ENCODE results near the gene SPINK1. TPM values are rescaled to one million over a fixed set of nuclear protein-coding genes. Genes with fewer than 3 reads are reported as not detected.

SPINK1 gene
- total RNA-seq, 4 donors from 2014 or later, result 1.2 to 52.2 (median 1.5) TPM; not detected in 1

GRCh38 chr5:147852365-147852764 is 20.9 kb upstream of the SPINK1 start:
- no peak for TF ChIP-seq CTCF (IDR thresholded peaks at IDR 0.05)
- TF ChIP-seq POLR2A (IDR thresholded peaks at IDR 0.05), result no peak
- 52 to 69% methylated on average over 3 of the region's 3 CpGs for WGBS, 2 donors
- intact Hi-C loops (cut with DNase I; ENCODE audit: low total_unique reads), result no loop called here

GRCh38 chr5:147851578-147851977 is 20.1 kb upstream of the SPINK1 start:
- DNase-seq (ENCODE audit: low spot score in 2 of 2), result no peak
- no peak for TF ChIP-seq CTCF (IDR thresholded peaks at IDR 0.05)
- no peak for TF ChIP-seq POLR2A (IDR thresholded peaks at IDR 0.05)
- no peak overlapping the region for H3K4me3 ChIP-seq (ENCODE audit: low read depth, poor library complexity, severe bottlenecking)
- intact Hi-C loops (cut with DNase I; ENCODE audit: low total_unique reads), result no loop called here
- WGBS, 2 donors, result 89 to 90% methylated on average over 3 of the region's 3 CpGs

More at GRCh38 chr5:147852365-147852764, 20.9 kb upstream of the SPINK1 start:
- no peak overlapping the region for H3K4me3 ChIP-seq (ENCODE audit: low read depth, poor library complexity, severe bottlenecking)
- no peak for DNase-seq (ENCODE audit: low spot score in 2 of 2)

GRCh38 chr5:147849226-147849625 is 17.8 kb upstream of the SPINK1 start:
- 42 to 61% methylated on average over 2 of the region's 2 CpGs for WGBS, 2 donors
- intact Hi-C loops (cut with DNase I; ENCODE audit: low total_unique reads), result no loop called here
- DNase-seq (ENCODE audit: low spot score in 2 of 2), result no peak
- no peak for TF ChIP-seq POLR2A (IDR thresholded peaks at IDR 0.05)
- no peak for TF ChIP-seq CTCF (IDR thresholded peaks at IDR 0.05)
- no peak overlapping the region for H3K4me3 ChIP-seq (ENCODE audit: low read depth, poor library complexity, severe bottlenecking)

- DNase-seq (ENCODE audit: low spot score in 2 of 2), result no peak
- WGBS, 2 donors, result 78 to 95% methylated on average over 4 of the region's 4 CpGs
- intact Hi-C loops (cut with DNase I; ENCODE audit: low total_unique reads), result no loop called here
- H3K4me3 ChIP-seq (ENCODE audit: low read depth, poor library complexity, severe bottlenecking), result no peak overlapping the region
- TF ChIP-seq CTCF (IDR thresholded peaks at IDR 0.05), result no peak
- TF ChIP-seq POLR2A (IDR thresholded peaks at IDR 0.05), result no peak
These were observed 14.1 kb upstream of the SPINK1 start for GRCh38 chr5:147845618-147846017.

GRCh38 chr5:147844846-147845245 is 13.4 kb upstream of the SPINK1 start:
- DNase-seq (ENCODE audit: low spot score in 2 of 2), result no peak
- intact Hi-C loops (cut with DNase I; ENCODE audit: low total_unique reads), result no loop called here
- no peak for TF ChIP-seq POLR2A (IDR thresholded peaks at IDR 0.05)
- no peak for TF ChIP-seq CTCF (IDR thresholded peaks at IDR 0.05)
- whole genome bisulfite sequencing, 2 donors, result 36 to 52% methylated on average over 3 of the region's 3 CpGs
- H3K4me3 ChIP-seq (ENCODE audit: low read depth, poor library complexity, severe bottlenecking), result no peak overlapping the region

- no peak for TF ChIP-seq CTCF (IDR thresholded peaks at IDR 0.05)
- no peak for TF ChIP-seq POLR2A (IDR thresholded peaks at IDR 0.05)
- WGBS, 2 donors, result 45 to 47% methylated on average over 2 of the region's 2 CpGs
- H3K4me3 ChIP-seq (ENCODE audit: low read depth, poor library complexity, severe bottlenecking), result no peak overlapping the region
- DNase-seq (ENCODE audit: low spot score in 2 of 2), result no peak
- intact Hi-C loops (cut with DNase I; ENCODE audit: low total_unique reads), result no loop called here
These were observed 11.4 kb upstream of the SPINK1 start for GRCh38 chr5:147842869-147843268.

All from lower leg skin (tissue), 4 donors.